PC-3 (cell line): ENCODE measurements around the gene EZR.

Experiments
- CTCF ChIP-seq: fragments of 300-600 bp; sonication (generic); conservative IDR thresholded peaks from 2 replicates; pipeline ENCODE4 v1.5.1; 2017; ENCODE audit warnings: antibody characterized with exemption, low read depth, mild to moderate bottlenecking, low read length
- EZH2 ChIP-seq: fragments of 300-600 bp; sonication (generic); IDR thresholded peaks from one replicate; pipeline ENCODE4 v1.6.1; 2017; ENCODE audit warnings: antibody characterized with exemption, mild to moderate bottlenecking, low read length; ENCODE audit not compliant: unreplicated experiment
- EZH2phosphoT487 ChIP-seq: fragments of 300-600 bp; sonication (generic); IDR thresholded peaks from 2 replicates; pipeline ENCODE4 v1.6.1; 2018; ENCODE audit warnings: mild to moderate bottlenecking, antibody characterized with exemption, low read length, borderline replicate concordance

- no peak for TF ChIP-seq CTCF
- TF ChIP-seq EZH2phosphoT487: no peak
- TF ChIP-seq EZH2: no peak
These were observed 16.6 kb upstream of the EZR start for GRCh38 chr6:158835616-158836221.
